Measurements from ENCODE around the gene XNDC1N. TPM values are rescaled to one million over a fixed set of nuclear protein-coding genes. Genes with fewer than 3 reads are reported as not detected.
A peak's percentile ranks its signal among the peaks of the same experiment; 100 is the strongest.

Gene XNDC1N
- polyA plus RNA-seq, 1 of the 3 experiments (the other 2 are of a cell fraction) = 3.4 TPM

DNA sequence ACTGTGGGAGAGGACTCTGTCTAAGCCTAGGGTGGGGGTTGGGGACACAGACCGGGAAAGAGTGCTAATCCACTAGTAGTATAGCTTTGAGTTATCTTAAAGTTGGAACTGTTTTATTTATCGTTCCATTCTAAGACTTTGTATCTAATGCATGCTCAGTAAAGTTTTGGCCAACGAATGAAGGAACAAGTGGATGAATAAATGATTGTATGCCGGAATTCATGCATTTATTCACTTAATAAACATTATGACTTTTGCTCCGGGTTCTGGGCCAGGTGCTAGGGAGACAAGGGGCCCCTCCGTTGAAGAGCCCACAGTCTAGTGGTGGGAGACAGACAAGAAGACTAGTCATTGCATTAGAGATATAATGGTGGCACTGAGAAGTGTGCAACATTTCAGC is 1.1 kb upstream of the XNDC1N start:
- Histone ChIP-seq H3K9me3 (no peaks in the 10 kb centered on the region), H3F3A (replicated peaks; ENCODE audit: insufficient read depth) (peaks cover 9% of the 10 kb centered on the region), H4K20me1 (ENCODE audit: insufficient read depth) (peaks cover 18% of the 10 kb centered on the region), H3K79me2 (ENCODE audit: insufficient read depth) (peaks cover 82% of the 10 kb centered on the region), H3K27ac (ENCODE audit: low read depth in 2 of 2, low read length in 1 of 2) (no peak overlapping the region), H3K9me2 (no peaks in the 10 kb centered on the region), H2AFZ (ENCODE audit: low read depth) (0 out of 2 replicates have a peak overlapping the region, but pooled peaks have one; percentile 97), H3K4me1 (ENCODE audit: control insufficient read depth in 1 of 2, insufficient read depth in 2 of 2, low read depth in 1 of 2, low read length in 1 of 2) (peaks cover 7 to 16% of the 10 kb centered on the region in 2 experiments; a peak in 3 of 4 replicates), H3K4me3 (ENCODE audit: low read depth in 2 of 2, low read length in 1 of 2) (peak overlapping the region; percentile 83 to 87), H3K4me2 (peak overlapping the region; percentile 95), H3K9ac (peak overlapping the region; percentile 92), H3K36me3 (replicated peaks in 1 of 2; ENCODE audit: control insufficient read depth in 1 of 2, insufficient read depth in 2 of 2, low read length in 1 of 2) (peaks cover 3 to 9% of the 10 kb centered on the region in 2 experiments), H3K27me3 (ENCODE audit: insufficient read depth) (no peaks in the 10 kb centered on the region)
- DNase-seq = no peak
- no peak for TF ChIP-seq RXRA (IDR thresholded peaks at IDR 0.05; ENCODE audit: borderline replicate concordance, low read depth)
- no peak for TF ChIP-seq NFIC (IDR thresholded peaks at IDR 0.05; ENCODE audit: borderline replicate concordance)
- no peak for TF ChIP-seq EZH2phosphoT487 (IDR thresholded peaks at IDR 0.05; ENCODE audit: borderline replicate concordance, low read depth)
- no peak for TF ChIP-seq ZBTB33 (IDR thresholded peaks at IDR 0.05; ENCODE audit: borderline replicate concordance, low read depth)
- no peak for TF ChIP-seq TAF1 (IDR thresholded peaks at IDR 0.05; ENCODE audit: borderline replicate concordance, low read depth, low read length)
- TF ChIP-seq CHD2 (IDR thresholded peaks at IDR 0.05; ENCODE audit: low read length, partially characterized antibody) = no peak
- TF ChIP-seq YY1 (IDR thresholded peaks at IDR 0.05; ENCODE audit: low read depth) = no peak
- no peak for TF ChIP-seq RFX5 (IDR thresholded peaks at IDR 0.05; ENCODE audit: low read length)
- CTCF ChIA-PET = interaction anchor here (0.7 to 1.5 kb wide), 4 partner anchors 15 to 309 kb away, joined by 3 to 5 read pairs (median 3); no protein-coding TSS in a partner anchor
- POLR2A ChIA-PET = interaction anchor here (1.0 to 2.3 kb wide), 2 partner anchors 10 to 183 kb away, joined by 3 to 8 read pairs; partner anchors contain the start of gene ANAPC15
- WGBS (ENCODE audit: low lambda C conversion rate) = 5% methylated on average over 6 of the region's 6 CpGs

- peak; percentile 93 for DNase-seq
- Histone ChIP-seq H3K4me3 (ENCODE audit: low read depth in 2 of 2, low read length in 1 of 2) (peak within 1 kb of the TSS; percentile 83 to 87), H4K20me1 (ENCODE audit: insufficient read depth) (peaks cover 13% of the 10 kb centered on the region; the same call in 1 of the 2 replicates), H3K27ac (ENCODE audit: low read depth in 2 of 2, low read length in 1 of 2) (peak within 1 kb of the TSS; percentile 92 to 98), H3K4me2 (peak within 1 kb of the TSS; percentile 95), H3K9me3 (no peaks in the 10 kb centered on the region), H3K9ac (peak within 1 kb of the TSS; percentile 92), H2AFZ (ENCODE audit: low read depth) (peak within 1 kb of the TSS; percentile 97), H3K79me2 (ENCODE audit: insufficient read depth) (peaks cover 76% of the 10 kb centered on the region), H3K9me2 (no peaks in the 10 kb centered on the region), H3K36me3 (replicated peaks in 1 of 2; ENCODE audit: control insufficient read depth in 1 of 2, insufficient read depth in 2 of 2, low read length in 1 of 2) (peaks cover 3 to 9% of the 10 kb centered on the region in 2 experiments), H3F3A (replicated peaks; ENCODE audit: insufficient read depth) (peaks cover 9% of the 10 kb centered on the region), H3K4me1 (ENCODE audit: control insufficient read depth in 1 of 2, insufficient read depth in 2 of 2, low read depth in 1 of 2, low read length in 1 of 2) (peaks cover 7 to 16% of the 10 kb centered on the region in 2 experiments; a peak in 3 of 4 replicates), H3K27me3 (ENCODE audit: insufficient read depth) (no peaks in the 10 kb centered on the region)
- POLR2A ChIA-PET = interaction anchor here (0.5 to 2.3 kb wide), 4 partner anchors 10 to 184 kb away, joined by 3 to 8 read pairs (median 3); partner anchors contain the start of gene ANAPC15
- WGBS (ENCODE audit: low lambda C conversion rate) = under 1% methylated on average over 32 of the region's 32 CpGs
- CTCF ChIA-PET = interaction anchor here (0.7 to 2.1 kb wide), 8 partner anchors 15 to 502 kb away, joined by 3 to 6 read pairs (median 4); no protein-coding TSS in a partner anchor
- peak; percentile 57 for TF ChIP-seq MAX (IDR thresholded peaks at IDR 0.05; ENCODE audit: low read depth)
- TF ChIP-seq MXI1 (IDR thresholded peaks at IDR 0.05; ENCODE audit: low read depth, low read length) = peak; percentile 52; the same call in 1 of the 2 replicates
- TF ChIP-seq RFX5 (IDR thresholded peaks at IDR 0.05; ENCODE audit: low read length) = no peak
- no peak for TF ChIP-seq GATA2 (CRISPR knock-in tag; IDR thresholded peaks at IDR 0.05)
- TF ChIP-seq PBX3 (IDR thresholded peaks at IDR 0.05) = peak; percentile 65
- TF ChIP-seq GABPA (IDR thresholded peaks at IDR 0.05; ENCODE audit: low read depth) = peak; percentile 1; the same call in 1 of the 2 replicates
- TF ChIP-seq EZH2phosphoT487 (IDR thresholded peaks at IDR 0.05; ENCODE audit: borderline replicate concordance, low read depth) = no peak
- TF ChIP-seq ZBTB33 (IDR thresholded peaks at IDR 0.05; ENCODE audit: borderline replicate concordance, low read depth) = peak; percentile 91; the same call in 1 of the 2 replicates
- TF ChIP-seq NFIC (IDR thresholded peaks at IDR 0.05; ENCODE audit: borderline replicate concordance) = no peak
- TF ChIP-seq TCF12 (IDR thresholded peaks at IDR 0.05) = peak; percentile 18; the same call in 1 of the 2 replicates
Measured at GRCh38 chr11:71928737-71929443, 496 bp upstream of the XNDC1N start, which contains the start of gene RNF121. TSS of gene RNF121 (plus strand) at chr11:71929046. CDS start at chr11:71929062, 16 bp downstream.
